HepG2 (cell line): ENCODE measurements around the gene NPB. TPM values are rescaled to one million over a fixed set of nuclear protein-coding genes. Genes with fewer than 3 reads are reported as not detected.

Experiments
- ATF3 ChIP-seq: sonication (generic); formaldehyde crosslinking; IDR thresholded peaks from 2 replicates; pipeline ENCODE4 v1.4.0; 2020; ENCODE audit warnings: missing genetic modification reagents
- BATF2 ChIP-seq: sonication (generic); formaldehyde crosslinking; IDR thresholded peaks from 2 replicates; pipeline ENCODE4 v1.8.0; 2022; ENCODE audit warnings: mild to moderate bottlenecking, missing genetic modification reagents, moderate library complexity
- CC2D1A ChIP-seq: sonication (generic); formaldehyde crosslinking; IDR thresholded peaks from 2 replicates; pipeline ENCODE4 v1.8.1; 2023; ENCODE audit warnings: mild to moderate bottlenecking, missing genetic modification reagents
- DNMT1 ChIP-seq: sonication (generic); formaldehyde crosslinking; IDR thresholded peaks from 2 replicates; pipeline ENCODE4 v1.5.1; 2020; ENCODE audit warnings: mild to moderate bottlenecking, missing genetic modification reagents
- FOXA3 ChIP-seq: IDR thresholded peaks from 2 replicates; pipeline ENCODE4 v1.6.1; 2016; ENCODE audit warnings: missing genetic modification reagents, missing compliant biosample characterization
- HBP1 ChIP-seq: IDR thresholded peaks from 2 replicates; pipeline ENCODE4 v1.6.1; 2016; ENCODE audit warnings: low read depth, control low read depth
- HNRNPH1 ChIP-seq: fragments of 200-400 bp; formaldehyde crosslinking; optimal IDR thresholded peaks from 2 replicates; pipeline ENCODE3; 2017; ENCODE audit warnings: mild to moderate bottlenecking, low read depth, low read length
- HNRNPUL1 ChIP-seq: fragments of 200-400 bp; formaldehyde crosslinking; IDR thresholded peaks from 2 replicates; pipeline ENCODE4 v1.6.1; 2017; ENCODE audit warnings: low read depth, mild to moderate bottlenecking, low read length, moderate library complexity
- JARID2 ChIP-seq: sonication (generic); formaldehyde crosslinking; IDR thresholded peaks from 2 replicates; pipeline ENCODE4 v1.8.1; 2023; ENCODE audit warnings: missing genetic modification reagents, inconsistent platforms; ENCODE audit not compliant: insufficient replicate concordance
- JUND ChIP-seq: sonication (generic); formaldehyde crosslinking; IDR thresholded peaks from 2 replicates; pipeline ENCODE4 v1.8.0; 2022; ENCODE audit warnings: mild to moderate bottlenecking, missing genetic modification reagents
- MAFG ChIP-seq: sonication (generic); formaldehyde crosslinking; IDR thresholded peaks from 2 replicates; pipeline ENCODE4 v1.5.1; 2020; ENCODE audit warnings: mild to moderate bottlenecking, missing genetic modification reagents
- NR2F2 ChIP-seq: IDR thresholded peaks from 2 replicates; pipeline ENCODE4 v1.6.1; 2012; ENCODE audit warnings: low read depth, inconsistent platforms, borderline replicate concordance
- RARG ChIP-seq: sonication (generic); formaldehyde crosslinking; IDR thresholded peaks from 2 replicates; pipeline ENCODE4 v1.4.0; 2020; ENCODE audit warnings: low read depth, mild to moderate bottlenecking, missing genetic modification reagents
- SIX1 ChIP-seq: sonication (generic); formaldehyde crosslinking; IDR thresholded peaks from 2 replicates; pipeline ENCODE4 v1.4.0; 2020; ENCODE audit warnings: missing genetic modification reagents, borderline replicate concordance
- SOX13 ChIP-seq, 3 experiments: fragments of 450-650 bp in 1 of 3; sonication (generic) in 1 of 3; formaldehyde crosslinking in 1 of 3; IDR thresholded peaks in 2 of 3; conservative IDR thresholded peaks in 1 of 3; 2 replicates each; pipeline versions ENCODE4 v1.5.0 to v1.6.1; 2016 to 2020; ENCODE audit warnings: antibody characterized with exemption in 1 of 3, mild to moderate bottlenecking in 1 of 3, missing compliant biosample characterization in 1 of 3, missing genetic modification reagents in 1 of 3, moderate library complexity in 1 of 3
- SRF ChIP-seq: IDR thresholded peaks from 2 replicates; pipeline ENCODE4 v1.6.1; 2011; ENCODE audit warnings: mild to moderate bottlenecking, low read depth, low read length, moderate library complexity
- TGIF2 ChIP-seq: IDR thresholded peaks from 2 replicates; pipeline ENCODE4 v1.6.1; 2016; ENCODE audit warnings: control low read depth, missing compliant biosample characterization
- THAP11 ChIP-seq: IDR thresholded peaks from 2 replicates; pipeline ENCODE4 v1.6.1; 2016; ENCODE audit warnings: missing biosample characterization, missing genetic modification reagents
- ZBTB1 ChIP-seq: sonication (generic); formaldehyde crosslinking; IDR thresholded peaks from 2 replicates; pipeline ENCODE4 v1.4.0; 2020; ENCODE audit warnings: missing genetic modification reagents, borderline replicate concordance
- ZFP36L1 ChIP-seq: sonication (generic); formaldehyde crosslinking; IDR thresholded peaks from 2 replicates; pipeline ENCODE4 v1.8.0; 2022; ENCODE audit warnings: mild to moderate bottlenecking, missing genetic modification reagents, moderate library complexity
- ZFP82 ChIP-seq: sonication (generic); formaldehyde crosslinking; IDR thresholded peaks from 2 replicates; pipeline ENCODE4 v1.5.1; 2020; ENCODE audit warnings: mild to moderate bottlenecking, missing genetic modification reagents, borderline replicate concordance
- ZGPAT ChIP-seq: IDR thresholded peaks from 2 replicates; pipeline ENCODE4 v1.6.1; 2016; ENCODE audit warnings: mild to moderate bottlenecking
- ZMYM2 ChIP-seq: sonication (generic); formaldehyde crosslinking; IDR thresholded peaks from 2 replicates; pipeline ENCODE4 v1.8.0; 2022; ENCODE audit warnings: mild to moderate bottlenecking, missing genetic modification reagents
- ZNF577 ChIP-seq: sonication (generic); formaldehyde crosslinking; IDR thresholded peaks from 2 replicates; pipeline ENCODE4 v1.4.0; 2020; ENCODE audit warnings: mild to moderate bottlenecking, low read depth, missing genetic modification reagents, borderline replicate concordance
- ZNF788 ChIP-seq: sonication (generic); formaldehyde crosslinking; IDR thresholded peaks from 2 replicates; pipeline ENCODE4 v1.5.0; 2020; ENCODE audit warnings: mild to moderate bottlenecking, missing genetic modification reagents, borderline replicate concordance
- ZNF839 ChIP-seq: sonication (generic); formaldehyde crosslinking; IDR thresholded peaks from 2 replicates; pipeline ENCODE4 v1.4.0; 2020; ENCODE audit warnings: missing genetic modification reagents, mild to moderate bottlenecking, borderline replicate concordance
- polyA plus RNA-seq, 8 experiments: library from polyadenylated mRNA; depleted of rRNA in 3 of 8; stranded (reverse) in 7 of 8; unstranded in 1 of 8; fragments of >200 nt; fragmentation: Illumina TruSeq in 4 of 8; extraction: Trizol in 4 of 8; gene quantifications; 2 replicates each; pipeline versions ENCODE4 v1.2.1 to v1.2.3, GENCODE V29; 2011 to 2016; ENCODE audit warnings: low read depth in 4 of 8, missing spikeins in 1 of 8, mixed read lengths in 1 of 8; ENCODE audit not compliant: insufficient read depth in 1 of 8
- total RNA-seq, 5 experiments: library from RNA; depleted of rRNA; stranded (reverse); fragments of >200 nt; fragmentation: Illumina TruSeq; extraction: Trizol; gene quantifications; 2 replicates each; pipeline ENCODE4 v1.2.3, GENCODE V29; 2016; ENCODE audit warnings: low read depth in 1 of 5

Gene NPB
- total and polyA plus RNA-seq, 2 of the 13 experiments (the other 11 are each of a cell fraction or from before 2014, with no cell fraction given) = 0.11 to 0.93 TPM

- peak; percentile 33; the same call in 1 of the 2 replicates for TF ChIP-seq ZFP82 (CRISPR knock-in tag)
- no peak; the same call in 1 of the 2 replicates for TF ChIP-seq RARG
- TF ChIP-seq ATF3 (CRISPR knock-in tag) = peak; percentile 97
- TF ChIP-seq HBP1 = peak; percentile 22; the same call in 1 of the 2 replicates
- TF ChIP-seq SIX1 = 0 out of 2 replicates have a peak, but pooled peaks have one; percentile 16
- peak; percentile 96; the same call in 1 of the 2 replicates for TF ChIP-seq ZFP36L1 (CRISPR knock-in tag)
- peak; percentile 96 for TF ChIP-seq JUND (CRISPR knock-in tag)
- TF ChIP-seq ZNF839 (CRISPR knock-in tag) = 0 out of 2 replicates have a peak, but pooled peaks have one; percentile 15
- TF ChIP-seq SRF = 0 out of 2 replicates have a peak, but pooled peaks have one; percentile 13
- TF ChIP-seq CC2D1A = no peak
- no peak for TF ChIP-seq HNRNPH1
- peak; percentile 89 for TF ChIP-seq JARID2
- no peak for TF ChIP-seq ZNF577 (CRISPR knock-in tag)
- TF ChIP-seq ZNF788 (CRISPR knock-in tag) = peak; percentile 85
- TF ChIP-seq THAP11 = peak; percentile 92
- peak; percentile 64; the same call in 1 of the 2 replicates for TF ChIP-seq FOXA3 (CRISPR knock-in tag)
- TF ChIP-seq ZBTB1 (CRISPR knock-in tag) = peak; percentile 35; the same call in 1 of the 2 replicates
- TF ChIP-seq SOX13 (IDR thresholded peaks at IDR 0.05) = no peak
- peak in 1 of 2 experiments; percentile 54; a peak in 3 of 4 replicates for TF ChIP-seq SOX13 (CRISPR knock-in tag; conservative IDR thresholded peaks at IDR 0.05 in 1 of 2, IDR thresholded peaks at IDR 0.05 in 1 of 2)
- TF ChIP-seq BATF2 (CRISPR knock-in tag) = peak; percentile 93
- TF ChIP-seq HNRNPUL1 = no peak
- TF ChIP-seq ZGPAT (CRISPR knock-in tag) = peak; percentile 92
- peak; percentile 84 for TF ChIP-seq ZMYM2
- no peak for TF ChIP-seq MAFG (CRISPR knock-in tag)
- 0 out of 2 replicates have a peak, but pooled peaks have one; percentile 31 for TF ChIP-seq DNMT1 (CRISPR knock-in tag)
- TF ChIP-seq NR2F2 = no peak; the same call in 1 of the 2 replicates
- TF ChIP-seq TGIF2 (CRISPR knock-in tag) = peak; percentile 64; the same call in 1 of the 2 replicates
These were observed 41.1 kb upstream of the NPB start (continued) for GRCh38 chr17:81860756-81861568.
